ENCODE measurements around the gene KRT38. TPM values are rescaled to one million over a fixed set of nuclear protein-coding genes. Genes with fewer than 3 reads are reported as not detected.

KRT38 gene
- total RNA-seq, 1 experiment from 2014 or later = not detected

DNA sequence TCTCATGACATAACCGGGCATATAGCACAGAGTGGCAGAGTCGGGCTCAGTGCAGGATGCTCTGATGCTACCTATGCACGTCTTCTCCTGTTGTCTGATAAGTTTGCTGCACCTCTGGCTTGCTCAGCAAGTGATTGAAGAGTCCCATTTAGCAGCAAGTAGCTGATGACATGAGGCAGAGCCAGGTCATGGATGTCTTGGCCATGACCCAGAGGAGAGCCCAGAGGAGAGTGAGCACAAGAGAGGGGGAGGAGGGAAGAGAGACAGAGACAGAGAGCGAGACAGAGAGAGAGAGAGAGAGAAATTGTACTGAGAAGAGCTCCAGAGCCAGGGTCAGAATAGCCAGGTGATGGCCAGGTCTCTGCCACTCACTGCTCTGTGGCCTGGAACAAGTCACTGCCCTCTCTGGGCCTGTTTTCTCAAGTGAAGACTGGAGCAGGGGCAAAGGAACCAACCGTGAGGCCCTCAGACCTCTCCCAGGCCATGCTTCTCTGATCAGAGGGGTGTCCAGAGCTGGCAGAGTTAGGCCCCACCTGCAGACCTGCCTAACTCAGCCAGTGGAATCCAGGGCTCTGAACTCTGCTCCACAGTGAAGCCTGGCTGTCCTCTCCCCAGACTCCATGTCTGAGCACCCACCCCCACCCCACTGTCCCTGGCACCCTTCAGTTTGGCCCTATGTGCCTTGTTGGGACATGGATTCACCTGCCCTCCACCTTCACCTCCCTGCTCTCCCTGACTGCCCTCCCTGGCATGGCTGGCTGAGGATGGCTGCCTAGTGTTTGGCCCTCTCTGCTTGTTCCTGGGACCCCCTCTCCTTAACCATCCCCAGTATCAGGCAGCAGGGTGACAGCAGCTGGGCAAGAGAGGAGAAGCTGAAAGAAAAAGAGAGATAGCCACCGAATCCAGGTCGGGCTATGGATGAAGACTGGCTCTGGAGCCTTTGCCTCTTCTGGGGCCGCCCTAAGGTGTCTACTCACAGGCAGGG lies 44.4 kb upstream of the KRT38 start:
- Mint-ChIP-seq H3K27ac (ENCODE audit: unreplicated experiment) (no peak overlapping the region), H3K27me3 (ENCODE audit: unreplicated experiment) (no peaks in the 10 kb centered on the region), H3K9me3 (ENCODE audit: low read depth, unreplicated experiment) (no peaks in the 10 kb centered on the region), H3K36me3 (ENCODE audit: insufficient read depth, unreplicated experiment) (no peaks in the 10 kb centered on the region), H3K4me1 (ENCODE audit: low read depth, unreplicated experiment) (no peaks in the 10 kb centered on the region), H3K4me3 (ENCODE audit: low read depth, unreplicated experiment) (no peak overlapping the region)
- no TSS peak for BruUV-seq (replicated peaks)
- DNase-seq = no peak
- TF ChIP-seq, protein P1, sequence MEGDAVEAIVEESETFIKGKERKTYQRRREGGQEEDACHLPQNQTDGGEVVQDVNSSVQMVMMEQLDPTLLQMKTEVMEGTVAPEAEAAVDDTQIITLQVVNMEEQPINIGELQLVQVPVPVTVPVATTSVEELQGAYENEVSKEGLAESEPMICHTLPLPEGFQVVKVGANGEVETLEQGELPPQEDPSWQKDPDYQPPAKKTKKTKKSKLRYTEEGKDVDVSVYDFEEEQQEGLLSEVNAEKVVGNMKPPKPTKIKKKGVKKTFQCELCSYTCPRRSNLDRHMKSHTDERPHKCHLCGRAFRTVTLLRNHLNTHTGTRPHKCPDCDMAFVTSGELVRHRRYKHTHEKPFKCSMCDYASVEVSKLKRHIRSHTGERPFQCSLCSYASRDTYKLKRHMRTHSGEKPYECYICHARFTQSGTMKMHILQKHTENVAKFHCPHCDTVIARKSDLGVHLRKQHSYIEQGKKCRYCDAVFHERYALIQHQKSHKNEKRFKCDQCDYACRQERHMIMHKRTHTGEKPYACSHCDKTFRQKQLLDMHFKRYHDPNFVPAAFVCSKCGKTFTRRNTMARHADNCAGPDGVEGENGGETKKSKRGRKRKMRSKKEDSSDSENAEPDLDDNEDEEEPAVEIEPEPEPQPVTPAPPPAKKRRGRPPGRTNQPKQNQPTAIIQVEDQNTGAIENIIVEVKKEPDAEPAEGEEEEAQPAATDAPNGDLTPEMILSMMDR (IDR thresholded peaks at IDR 0.05; ENCODE audit: unreplicated experiment) = no peak
- CTCF ChIA-PET = interaction anchor here (0.7 to 1.5 kb wide), 4 partner anchors 14 to 194 kb away, joined by 3 to 4 read pairs (median 3); no protein-coding TSS in a partner anchor
- intact Hi-C loops (cut with micrococcal nuclease; ENCODE audit: unreplicated experiment) = no loop called here

DNA sequence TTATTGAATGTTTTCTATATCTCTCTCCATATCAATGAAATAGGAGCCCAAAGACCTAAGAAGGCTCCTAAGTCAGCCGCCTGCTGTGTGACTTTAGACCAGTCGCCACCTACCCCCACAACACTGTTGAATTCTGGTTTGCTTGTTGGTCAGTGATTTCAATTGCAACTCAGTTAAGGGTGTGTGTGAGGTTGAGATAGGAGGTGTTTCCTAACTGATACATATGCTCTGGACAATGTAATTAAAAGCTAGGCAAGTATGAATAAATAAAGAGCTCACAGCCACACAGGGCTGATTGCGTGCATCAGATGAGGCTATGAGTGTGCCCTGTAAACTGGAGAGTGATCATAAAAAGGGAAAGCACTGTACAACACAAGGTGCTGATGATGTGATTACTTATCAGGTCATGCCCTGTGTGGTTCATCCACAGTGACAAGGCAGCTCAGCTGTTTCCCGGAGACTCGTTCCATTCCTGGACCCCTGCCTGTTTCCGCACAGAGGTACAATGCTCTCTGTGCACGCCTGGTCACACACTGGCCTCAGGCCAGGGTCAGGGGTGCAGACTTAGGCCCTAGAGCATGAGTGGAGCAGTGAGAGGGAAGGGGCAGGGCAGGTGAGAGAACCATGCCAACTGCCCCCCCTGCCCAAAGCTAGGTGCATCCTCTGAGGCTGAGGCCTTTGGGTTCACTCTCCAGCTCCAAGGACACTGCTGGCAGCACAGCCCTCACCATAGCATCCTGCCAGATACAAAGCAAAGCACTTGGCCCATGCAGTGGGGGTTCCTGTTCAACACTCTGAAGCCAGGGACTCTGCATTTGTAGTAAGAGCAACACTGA lies 43.4 kb upstream of the KRT38 start:
- no peak for DNase-seq
- intact Hi-C loops (cut with micrococcal nuclease; ENCODE audit: unreplicated experiment) = no loop called here
- H3K27ac Mint-ChIP-seq (ENCODE audit: unreplicated experiment) = no peak overlapping the region
- TF ChIP-seq, protein P1 (IDR thresholded peaks at IDR 0.05; ENCODE audit: unreplicated experiment) = no peak
- no peaks in the 10 kb centered on the region for H3K4me1 Mint-ChIP-seq (ENCODE audit: low read depth, unreplicated experiment)
- CTCF ChIA-PET = interaction anchor here (0.5 to 1.5 kb wide), 2 partner anchors 64 to 534 kb away, joined by 4 to 14 read pairs; no protein-coding TSS in a partner anchor
- H3K4me3 Mint-ChIP-seq (ENCODE audit: low read depth, unreplicated experiment) = no peak overlapping the region
- no peaks in the 10 kb centered on the region for H3K9me3 Mint-ChIP-seq (ENCODE audit: low read depth, unreplicated experiment)
- no peaks in the 10 kb centered on the region for H3K27me3 Mint-ChIP-seq (ENCODE audit: unreplicated experiment)
- no peaks in the 10 kb centered on the region for H3K36me3 Mint-ChIP-seq (ENCODE audit: insufficient read depth, unreplicated experiment)
- BruUV-seq (replicated peaks) = no TSS peak

DNA sequence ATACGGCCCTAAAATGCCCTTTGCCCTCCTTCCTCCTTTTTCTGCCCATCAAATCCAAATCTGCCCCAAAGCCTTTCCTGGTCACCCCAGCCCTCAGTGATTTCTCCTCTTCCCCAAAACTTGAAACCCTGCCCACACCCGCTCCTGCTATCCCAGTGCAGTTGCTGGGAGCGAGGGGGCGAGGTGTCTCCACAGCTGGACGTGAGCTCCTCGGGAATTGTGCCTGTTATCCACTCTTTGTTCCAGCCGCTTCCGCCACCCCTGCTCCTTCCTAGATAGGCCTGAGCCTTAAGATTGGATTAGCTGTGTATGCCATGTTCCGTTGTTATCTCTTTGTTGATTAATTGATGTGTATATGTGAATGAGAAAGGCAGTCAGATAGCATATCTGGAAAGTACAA lies 42.7 kb upstream of the KRT38 start:
- no peaks in the 10 kb centered on the region for H3K9me3 Mint-ChIP-seq (ENCODE audit: low read depth, unreplicated experiment)
- no peak for DNase-seq
- no peaks in the 10 kb centered on the region for H3K36me3 Mint-ChIP-seq (ENCODE audit: insufficient read depth, unreplicated experiment)
- intact Hi-C loops (cut with micrococcal nuclease; ENCODE audit: unreplicated experiment) = no loop called here
- no peaks in the 10 kb centered on the region for H3K4me1 Mint-ChIP-seq (ENCODE audit: low read depth, unreplicated experiment)
- no TSS peak for BruUV-seq (replicated peaks)
- TF ChIP-seq, protein P1 (IDR thresholded peaks at IDR 0.05; ENCODE audit: unreplicated experiment) = no peak
- no peak overlapping the region for H3K27ac Mint-ChIP-seq (ENCODE audit: unreplicated experiment)
- H3K4me3 Mint-ChIP-seq (ENCODE audit: low read depth, unreplicated experiment) = no peak overlapping the region
- CTCF ChIA-PET = interaction anchor here (0.5 kb wide), 1 partner anchor 533 kb away, joined by 14 read pairs; no protein-coding TSS in a partner anchor
- no peaks in the 10 kb centered on the region for H3K27me3 Mint-ChIP-seq (ENCODE audit: unreplicated experiment)

DNA sequence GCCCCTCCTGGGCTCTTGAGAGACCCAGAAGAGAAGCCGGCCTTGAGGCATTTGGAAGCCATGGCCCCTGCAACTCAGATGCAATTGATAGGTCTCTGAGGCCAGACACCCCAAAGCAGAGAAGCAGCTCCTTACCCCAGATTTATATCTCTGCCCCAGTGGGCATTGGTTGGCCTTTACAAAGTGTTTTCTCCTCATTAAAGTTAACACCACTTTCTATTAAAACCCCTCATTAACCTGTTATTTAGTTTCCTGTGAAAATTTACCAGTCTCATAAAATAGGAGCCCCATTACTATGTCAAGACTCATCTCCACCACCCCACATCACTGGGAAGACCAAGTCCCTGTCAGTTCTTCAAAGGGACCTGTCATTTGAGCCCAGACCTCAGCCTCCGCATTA lies 40.3 kb upstream of the KRT38 start, which contains the start of gene KRT35:
TSS of gene KRT35 (minus strand) at position 116 of the 400 bp plus-strand sequence. CDS start at position 62, 54 bp downstream.
- DNase-seq = no peak
- H3K36me3 Mint-ChIP-seq (ENCODE audit: insufficient read depth, unreplicated experiment) = no peaks in the 10 kb centered on the region
- BruUV-seq (replicated peaks) = no TSS peak
- H3K27ac Mint-ChIP-seq (ENCODE audit: unreplicated experiment) = no peak within 1 kb of the TSS
- TF ChIP-seq, protein P1 (IDR thresholded peaks at IDR 0.05; ENCODE audit: unreplicated experiment) = no peak
- no peaks in the 10 kb centered on the region for H3K4me1 Mint-ChIP-seq (ENCODE audit: low read depth, unreplicated experiment)
- no peaks in the 10 kb centered on the region for H3K27me3 Mint-ChIP-seq (ENCODE audit: unreplicated experiment)
- no peaks in the 10 kb centered on the region for H3K9me3 Mint-ChIP-seq (ENCODE audit: low read depth, unreplicated experiment)
- intact Hi-C loops (cut with micrococcal nuclease; ENCODE audit: unreplicated experiment) = no loop called here
- CTCF ChIA-PET = interaction anchor here (0.6 kb wide), 2 partner anchors 9 to 712 kb away, joined by 4 to 7 read pairs; no protein-coding TSS in a partner anchor
- no peak within 1 kb of the TSS for H3K4me3 Mint-ChIP-seq (ENCODE audit: low read depth, unreplicated experiment)
